Lung (tissue), 12 donors: ENCODE results near the gene FUT8. TPM values are rescaled to one million over a fixed set of nuclear protein-coding genes. Genes with fewer than 3 reads are reported as not detected.

ENCODE experiments used
- ATAC-seq: fragments of 200-7000 bp; cut with Tn5 transposase; one replicate; pipeline ENCODE4 v1.9.1; 2020; ENCODE audit warnings: moderate number of reproducible peaks; ENCODE audit not compliant: insufficient read depth, low FRiP score
- DNase-seq, 3 donors: peaks; one replicate each; pipeline ENCODE4 v3.0.0-alpha.2; 2013 to 2017
- H3K27ac ChIP-seq, 2 donors: one replicate each; pipeline ENCODE4 v1.5.1; 2013; ENCODE audit warnings: mild to moderate bottlenecking in 2 of 2, moderate library complexity in 2 of 2, control low read depth in 1 of 2, inconsistent platforms in 1 of 2, low read depth in 1 of 2, low read length in 1 of 2
- H3K27me3 ChIP-seq, 3 donors: one replicate each; pipeline ENCODE4 v1.5.1; 2013; ENCODE audit warnings: low read length in 2 of 3; ENCODE audit not compliant: control insufficient read depth in 3 of 3, insufficient read depth in 3 of 3
- H3K36me3 ChIP-seq, 4 donors: one replicate each; pipeline ENCODE4 v1.5.1; 2013; ENCODE audit warnings: low read length in 4 of 4, mild to moderate bottlenecking in 1 of 4, moderate library complexity in 1 of 4; ENCODE audit not compliant: control insufficient read depth in 4 of 4, insufficient read depth in 4 of 4
- H3K4me1 ChIP-seq, 5 donors: one replicate each; pipeline ENCODE4 v1.5.1; 2013; ENCODE audit warnings: low read length in 5 of 5, mild to moderate bottlenecking in 2 of 5, moderate library complexity in 1 of 5; ENCODE audit not compliant: control insufficient read depth in 5 of 5, insufficient read depth in 5 of 5
- H3K4me3 ChIP-seq: one replicate; pipeline ENCODE4 v1.5.1; 2013; ENCODE audit warnings: mild to moderate bottlenecking, control low read depth, moderate library complexity
- H3K9ac ChIP-seq, 2 donors: one replicate each; pipeline ENCODE4 v1.5.1; 2013; ENCODE audit warnings: low read length in 2 of 2, control low read depth in 1 of 2; ENCODE audit not compliant: insufficient read depth in 1 of 2
- H3K9me3 ChIP-seq, 4 donors: one replicate each; pipeline ENCODE4 v1.5.1; 2013; ENCODE audit warnings: low read length in 3 of 4, mild to moderate bottlenecking in 1 of 4, moderate library complexity in 1 of 4; ENCODE audit not compliant: control insufficient read depth in 4 of 4, insufficient read depth in 3 of 4
- CTCF ChIP-seq: IDR thresholded peaks from 2 replicates; pipeline ENCODE4 v1.5.1; 2012; ENCODE audit warnings: mild to moderate bottlenecking; ENCODE audit errors: control extremely low read depth, extremely low read depth
- WGBS, 2 donors: extraction: QIAGEN DNeasy Blood & Tissue Kit; methylation state at CpG; one replicate each; pipeline ENCODE4 v1.1.7; 2013; 5-methylcytosine and 5-hydroxymethylcytosine counted together
- polyA plus RNA-seq, 2 donors: library from polyadenylated mRNA; stranded (reverse); fragments of 200-250 nt; gene quantifications; one replicate each; pipeline ENCODE4 v1.2.1, GENCODE V29; 2013
- total RNA-seq, 2 donors: library from RNA; depleted of rRNA in 1 of 2; stranded (reverse); fragments of >200 nt in 1 of 2; gene quantifications; one replicate each; pipeline ENCODE4 v1.2.1, GENCODE V29; 2014 to 2021
- donor health status: control.
- donor health status: control.
- donor health status: Bipolar disorder and iron deficiency.
- donor health status: healthy.
- donor health status: DM: yes; HTN: yes; CAD: no.

The FUT8 gene
- total and polyA plus RNA-seq, 4 donors: 9.9 to 98.5 (median 25.8) TPM

- Histone ChIP-seq H3K4me3 (no peak overlapping the region), H3K36me3 (no peaks in the 10 kb centered on the region), H3K9ac (no peak overlapping the region), H3K27me3 (no peaks in the 10 kb centered on the region), H3K9me3 (peaks cover 0 to 2% (median 0%) of the 10 kb centered on the region in 4 donors), H3K27ac (no peak overlapping the region), H3K4me1 (no peaks in the 10 kb centered on the region)
- 83 to 92% methylated on average over 3 of the region's 3 CpGs for WGBS, 2 donors
- ATAC-seq (no peak), DNase-seq (no peak)
- no peak for TF ChIP-seq CTCF
These were observed 344.4 kb downstream of the FUT8 start for GRCh38 chr14:65756880-65757279.

GRCh38 chr14:65769151-65769550 is 356.6 kb downstream of the FUT8 start:
- no peaks in the 10 kb centered on the region for H3K27me3 ChIP-seq
- 95% methylated on average over 2 of the region's 2 CpGs for WGBS, 2 donors
- H3K4me3 ChIP-seq: no peak overlapping the region
- DNase-seq (no peak), ATAC-seq (no peak)
- H3K27ac ChIP-seq: no peak overlapping the region
- H3K9ac ChIP-seq: no peak overlapping the region
- peaks cover 0 to 2% (median 0%) of the 10 kb centered on the region in 4 donors for H3K9me3 ChIP-seq
- H3K36me3 ChIP-seq: no peaks in the 10 kb centered on the region
- no peak for TF ChIP-seq CTCF
- H3K4me1 ChIP-seq: peaks cover 0 to 2% (median 0%) of the 10 kb centered on the region in 5 donors

GRCh38 chr14:65770681-65771080 is 358.2 kb downstream of the FUT8 start:
- DNase-seq: no peak
- H3K9me3 ChIP-seq: peaks cover 0 to 2% (median 0%) of the 10 kb centered on the region in 4 donors
- no peak overlapping the region for H3K27ac ChIP-seq
- no peaks in the 10 kb centered on the region for H3K36me3 ChIP-seq
- no peak overlapping the region for H3K4me3 ChIP-seq
- no peaks in the 10 kb centered on the region for H3K27me3 ChIP-seq
- no peaks in the 10 kb centered on the region for H3K4me1 ChIP-seq
- ATAC-seq: no peak
- H3K9ac ChIP-seq: no peak overlapping the region
- WGBS, 2 donors: 75 to 85% methylated on average over 5 of the region's 5 CpGs
- no peak for TF ChIP-seq CTCF

GRCh38 chr14:65771271-65771670 is 358.7 kb downstream of the FUT8 start:
- WGBS, 2 donors: 92 to 95% methylated on average over 3 of the region's 3 CpGs
- Histone ChIP-seq H3K9ac (no peak overlapping the region), H3K4me3 (no peak overlapping the region), H3K27ac (no peak overlapping the region), H3K9me3 (peaks cover 0 to 2% (median 0%) of the 10 kb centered on the region in 4 donors), H3K27me3 (no peaks in the 10 kb centered on the region), H3K4me1 (no peaks in the 10 kb centered on the region), H3K36me3 (no peaks in the 10 kb centered on the region)
- DNase-seq (no peak), ATAC-seq (no peak)
- no peak for TF ChIP-seq CTCF
